GM12874 (cell line): ENCODE results near the gene NENF.

Experiments
- CTCF ChIP-seq: IDR thresholded peaks from 2 replicates; pipeline ENCODE4 v1.5.1; 2011; ENCODE audit warnings: low read depth, mild to moderate bottlenecking, control low read depth, low read length, moderate library complexity; ENCODE audit not compliant: insufficient read depth

The NENF gene

DNA sequence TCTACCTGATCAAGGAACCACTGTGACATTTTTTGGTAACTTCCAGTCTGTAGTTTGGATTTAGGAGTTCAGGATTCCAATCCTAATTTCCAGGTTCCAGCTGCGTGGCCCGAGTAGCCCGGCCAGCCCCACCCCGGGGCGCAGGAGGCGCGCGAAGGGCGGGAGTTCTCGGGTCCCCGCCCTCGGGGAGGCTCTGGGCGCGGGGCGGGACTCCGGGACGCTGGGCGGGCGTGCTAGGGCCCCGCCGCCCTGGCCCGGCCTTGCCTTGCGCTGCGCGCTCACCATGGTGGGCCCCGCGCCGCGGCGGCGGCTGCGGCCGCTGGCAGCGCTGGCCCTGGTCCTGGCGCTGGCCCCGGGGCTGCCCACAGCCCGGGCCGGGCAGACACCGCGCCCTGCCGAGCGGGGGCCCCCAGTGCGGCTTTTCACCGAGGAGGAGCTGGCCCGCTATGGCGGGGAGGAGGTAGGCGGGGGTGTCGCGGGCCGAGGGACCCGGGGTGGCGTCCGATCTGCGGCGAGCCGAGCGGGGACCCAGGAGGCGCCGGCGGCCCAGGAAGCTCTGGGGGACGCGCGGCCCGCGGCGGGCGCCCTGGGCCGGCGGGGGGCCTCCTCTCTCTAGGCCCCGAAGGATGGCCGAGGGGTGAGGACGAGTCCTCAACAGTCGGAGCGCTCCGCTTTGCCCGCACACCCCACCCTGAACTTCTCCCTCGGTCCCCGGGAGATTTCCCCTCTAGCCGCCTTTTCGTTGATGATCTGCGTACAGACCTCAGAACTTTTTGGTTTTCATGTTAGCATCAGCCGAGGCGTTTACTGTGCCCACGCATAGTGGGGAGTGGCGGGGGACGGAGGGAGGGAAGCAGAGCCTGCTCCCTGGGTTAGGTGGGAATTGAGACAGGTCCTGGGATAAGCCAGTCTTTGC is at the start of gene NENF:
NENF (plus strand) TSS at position 260 of the 916 bp plus-strand sequence; CDS start at position 284, 24 bp downstream.
- TF ChIP-seq CTCF = no peak

GRCh38 chr1:212386029-212386428 is 46.7 kb upstream of the NENF start:
- no peak for TF ChIP-seq CTCF

- no peak for TF ChIP-seq CTCF
Observed at GRCh38 chr1:212388985-212389716, 43.6 kb upstream of the NENF start.

DNA sequence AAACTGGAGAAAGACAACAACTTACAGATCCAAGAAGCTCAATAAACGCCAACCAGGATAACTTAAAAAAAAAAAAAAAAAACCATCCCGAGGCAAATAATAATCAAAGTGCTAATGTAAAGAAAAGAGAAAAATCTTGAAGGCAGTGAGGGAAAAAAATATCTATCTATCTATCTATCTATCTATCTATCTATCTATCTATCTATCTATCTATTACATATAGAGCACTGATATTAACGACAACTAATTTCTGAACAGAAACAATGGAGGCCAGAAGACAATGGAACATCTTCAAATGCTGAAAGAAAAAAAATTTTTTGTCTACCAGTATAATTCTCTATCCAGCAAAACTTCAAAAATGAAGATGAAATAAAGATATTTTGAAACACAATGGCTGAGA is 36.1 kb upstream of the NENF start:
- no peak for TF ChIP-seq CTCF

DNA sequence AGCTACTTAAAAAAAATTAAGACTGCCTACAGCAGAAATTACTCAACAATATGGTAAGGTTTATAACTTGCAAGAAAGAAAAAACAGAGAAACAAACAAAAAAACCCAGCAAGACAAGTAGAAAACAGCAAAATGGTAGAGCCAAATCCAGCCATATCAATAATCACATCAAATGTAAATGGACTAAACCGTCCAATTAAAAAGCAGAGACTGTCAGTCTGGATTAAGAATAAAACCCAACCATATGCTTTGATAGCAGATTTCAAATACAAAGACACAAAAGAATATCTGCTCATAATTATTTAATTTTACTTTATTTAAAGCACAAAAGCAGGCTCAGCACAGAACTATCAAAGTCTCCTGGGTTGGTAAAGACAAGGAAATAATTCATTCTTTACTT is 35.5 kb upstream of the NENF start:
- TF ChIP-seq CTCF = no peak

- TF ChIP-seq CTCF = no peak
Observed at GRCh38 chr1:212401042-212401441, 31.7 kb upstream of the NENF start.

- TF ChIP-seq CTCF = no peak
Observed at GRCh38 chr1:212401838-212402582, 30.7 kb upstream of the NENF start.
